Thymus (tissue), 11 donors: Measurements from ENCODE around the gene HFE. TPM values are rescaled to one million over a fixed set of nuclear protein-coding genes. Genes with fewer than 3 reads are reported as not detected.
A peak's percentile ranks its signal among the peaks of the same experiment; 100 is the strongest.
"Not testable (repeated sequence)": the region's sequence is repeated elsewhere in the genome, so short reads cannot be mapped to it uniquely, and the experiment has no call there.

ENCODE experiments used
- DNase-seq, 9 donors: peaks; one replicate each; pipeline ENCODE4 v3.0.0-alpha.2; 2013; ENCODE audit warnings: low spot score in 9 of 9, low read depth in 6 of 9, missing footprints in 1 of 9
- H3K27ac ChIP-seq, 2 donors: one replicate each; pipeline ENCODE4 v1.5.1; 2013; ENCODE audit warnings: control low read depth in 1 of 2, low read depth in 1 of 2, low read length in 1 of 2, mild to moderate bottlenecking in 1 of 2, moderate library complexity in 1 of 2
- H3K27me3 ChIP-seq, 2 donors: one replicate each; pipeline ENCODE4 v1.5.1; 2013; ENCODE audit warnings: low read length in 1 of 2; ENCODE audit not compliant: control insufficient read depth in 2 of 2, insufficient read depth in 1 of 2
- H3K36me3 ChIP-seq, 2 donors: one replicate each; pipeline ENCODE4 v1.5.1; 2013; ENCODE audit warnings: low read length in 1 of 2, mild to moderate bottlenecking in 1 of 2, moderate library complexity in 1 of 2; ENCODE audit not compliant: control insufficient read depth in 2 of 2, insufficient read depth in 2 of 2
- H3K4me1 ChIP-seq, 2 donors: one replicate each; pipeline ENCODE4 v1.5.1; 2013; ENCODE audit warnings: low read length in 2 of 2; ENCODE audit not compliant: control insufficient read depth in 2 of 2, insufficient read depth in 2 of 2
- H3K4me3 ChIP-seq, 2 donors: one replicate each; pipeline ENCODE4 v1.5.1; 2013; ENCODE audit warnings: low read length in 2 of 2, control low read depth in 1 of 2, mild to moderate bottlenecking in 1 of 2
- H3K9me3 ChIP-seq, 2 donors: one replicate each; pipeline ENCODE4 v1.5.1; 2013; ENCODE audit warnings: low read length in 1 of 2, mild to moderate bottlenecking in 1 of 2; ENCODE audit not compliant: control insufficient read depth in 2 of 2, insufficient read depth in 1 of 2
- WGBS: extraction: QIAGEN DNeasy Blood & Tissue Kit; methylation state at CpG from one replicate; pipeline ENCODE4 v1.1.7; 2013; 5-methylcytosine and 5-hydroxymethylcytosine counted together
- polyA plus RNA-seq: library from polyadenylated mRNA; stranded (reverse); fragments of 200-250 nt; gene quantifications from one replicate; pipeline ENCODE4 v1.2.3, GENCODE V29; 2013
- total RNA-seq: library from RNA; stranded (reverse); fragments of 120-200 nt; gene quantifications from one replicate; pipeline ENCODE4 v1.2.4, GENCODE V29; 2013
- donor health status: healthy.

Gene HFE
- total and polyA plus RNA-seq, 2 donors = 1.7 to 3.8 TPM

GRCh38 chr6:26057899-26058298, 29.3 kb upstream of the HFE start:
- WGBS = 98% methylated on average over 3 of the region's 3 CpGs
- no peaks in the 10 kb centered on the region for H3K36me3 ChIP-seq
- H3K27me3 ChIP-seq = no peaks in the 10 kb centered on the region
- H3K4me1 ChIP-seq = peaks cover 4 to 15% of the 10 kb centered on the region in 2 donors
- H3K27ac ChIP-seq = peak overlapping the region in 1 of 2 donors; percentile 100
- no peak overlapping the region for H3K4me3 ChIP-seq
- no peak for DNase-seq
- peaks cover 0 to 8% of the 10 kb centered on the region in 2 donors for H3K9me3 ChIP-seq

- H3K27me3 ChIP-seq, H3K4me3 ChIP-seq, H3K36me3 ChIP-seq, H3K9me3 ChIP-seq, H3K27ac ChIP-seq, DNase-seq: not testable (repeated sequence)
- 98% methylated on average over 12 of the region's 12 CpGs for WGBS
- H3K4me1 ChIP-seq = peaks cover 4 to 11% of the 10 kb centered on the region in 2 donors
Observed at GRCh38 chr6:26058477-26059033, 28.7 kb upstream of the HFE start.

GRCh38 chr6:26059941-26060340, 27.3 kb upstream of the HFE start:
- no peaks in the 10 kb centered on the region for H3K36me3 ChIP-seq
- no peak for DNase-seq
- WGBS = 97% methylated on average over 4 of the region's 4 CpGs
- H3K27me3 ChIP-seq = no peaks in the 10 kb centered on the region
- no peak overlapping the region for H3K27ac ChIP-seq
- peaks cover 0 to 8% of the 10 kb centered on the region in 2 donors for H3K9me3 ChIP-seq
- H3K4me3 ChIP-seq = no peak overlapping the region
- peaks cover 3 to 4% of the 10 kb centered on the region in 2 donors for H3K4me1 ChIP-seq

- 34% methylated on average over 10 of the region's 10 CpGs for WGBS
- no peaks in the 10 kb centered on the region for H3K36me3 ChIP-seq
- H3K4me1 ChIP-seq = no peaks in the 10 kb centered on the region
- H3K9me3 ChIP-seq = no peaks in the 10 kb centered on the region
- no peak overlapping the region for H3K4me3 ChIP-seq
- H3K27me3 ChIP-seq = no peaks in the 10 kb centered on the region
- no peak overlapping the region for H3K27ac ChIP-seq
- DNase-seq = peak in 5 of 9 donors; percentile 49 to 80 (median 62)
Observed at GRCh38 chr6:26064619-26065257, 22.5 kb upstream of the HFE start.

- Histone ChIP-seq H3K27ac (no peak overlapping the region), H3K27me3 (no peaks in the 10 kb centered on the region), H3K36me3 (no peaks in the 10 kb centered on the region), H3K4me1 (no peaks in the 10 kb centered on the region), H3K9me3 (no peaks in the 10 kb centered on the region), H3K4me3 (no peak overlapping the region)
- under 1% methylated on average over 4 of the region's 4 CpGs for WGBS
- peak in 5 of 9 donors; percentile 60 to 86 (median 70) for DNase-seq
Observed at GRCh38 chr6:26065952-26066380, 21.3 kb upstream of the HFE start.

GRCh38 chr6:26067367-26067766, 19.9 kb upstream of the HFE start:
- H3K27me3 ChIP-seq = no peaks in the 10 kb centered on the region
- no peak for DNase-seq
- no peaks in the 10 kb centered on the region for H3K9me3 ChIP-seq
- no peak overlapping the region for H3K27ac ChIP-seq
- H3K4me3 ChIP-seq = no peak overlapping the region
- 70% methylated on average over 4 of the region's 4 CpGs for WGBS
- no peaks in the 10 kb centered on the region for H3K4me1 ChIP-seq
- H3K36me3 ChIP-seq = no peaks in the 10 kb centered on the region

GRCh38 chr6:26068036-26068435, 19.2 kb upstream of the HFE start:
- no peak overlapping the region for H3K4me3 ChIP-seq
- H3K9me3 ChIP-seq = no peaks in the 10 kb centered on the region
- DNase-seq = no peak
- no peaks in the 10 kb centered on the region for H3K27me3 ChIP-seq
- H3K36me3 ChIP-seq = no peaks in the 10 kb centered on the region
- no peak overlapping the region for H3K27ac ChIP-seq
- H3K4me1 ChIP-seq = no peaks in the 10 kb centered on the region
- 95% methylated on average over 2 of the region's 2 CpGs for WGBS

GRCh38 chr6:26071135-26071534, 16.1 kb upstream of the HFE start:
- 75% methylated on average over 7 of the region's 7 CpGs for WGBS
- DNase-seq = no peak
- Histone ChIP-seq H3K9me3 (no peaks in the 10 kb centered on the region), H3K4me3 (no peak overlapping the region), H3K36me3 (no peaks in the 10 kb centered on the region), H3K27ac (no peak overlapping the region), H3K4me1 (no peaks in the 10 kb centered on the region), H3K27me3 (no peaks in the 10 kb centered on the region)

- 94% methylated on average over 20 of the region's 20 CpGs for WGBS
- no peaks in the 10 kb centered on the region for H3K36me3 ChIP-seq
- no peaks in the 10 kb centered on the region for H3K27me3 ChIP-seq
- H3K9me3 ChIP-seq = no peaks in the 10 kb centered on the region
- H3K27ac ChIP-seq = no peak overlapping the region
- no peak for DNase-seq
- no peak overlapping the region for H3K4me3 ChIP-seq
- no peaks in the 10 kb centered on the region for H3K4me1 ChIP-seq
Observed at GRCh38 chr6:26075063-26075717, 12.0 kb upstream of the HFE start.
